NOMO-1 (cell line): ENCODE results near the gene RASGEF1C.
A peak's percentile ranks its signal among the peaks of the same experiment; 100 is the strongest.
"Not testable (repeated sequence)": the region's sequence is repeated elsewhere in the genome, so short reads cannot be mapped to it uniquely, and the experiment has no call there.

Experiments
- DNase-seq, 2 experiments: peaks; one replicate each; lab custom pipeline; 2025; ENCODE audit not compliant: unreplicated experiment in 2 of 2; lab: John Stamatoyannopoulos, UW

The RASGEF1C gene

GRCh38 chr5:180138214-180138975 is 70.6 kb downstream of the RASGEF1C start:
- no peak for DNase-seq

GRCh38 chr5:180137401-180138213 is 71.4 kb downstream of the RASGEF1C start:
- DNase-seq = no peak

GRCh38 chr5:180136630-180137381 is 72.2 kb downstream of the RASGEF1C start:
- no peak for DNase-seq

GRCh38 chr5:180135967-180136629 is 72.9 kb downstream of the RASGEF1C start:
- no peak for DNase-seq

DNA sequence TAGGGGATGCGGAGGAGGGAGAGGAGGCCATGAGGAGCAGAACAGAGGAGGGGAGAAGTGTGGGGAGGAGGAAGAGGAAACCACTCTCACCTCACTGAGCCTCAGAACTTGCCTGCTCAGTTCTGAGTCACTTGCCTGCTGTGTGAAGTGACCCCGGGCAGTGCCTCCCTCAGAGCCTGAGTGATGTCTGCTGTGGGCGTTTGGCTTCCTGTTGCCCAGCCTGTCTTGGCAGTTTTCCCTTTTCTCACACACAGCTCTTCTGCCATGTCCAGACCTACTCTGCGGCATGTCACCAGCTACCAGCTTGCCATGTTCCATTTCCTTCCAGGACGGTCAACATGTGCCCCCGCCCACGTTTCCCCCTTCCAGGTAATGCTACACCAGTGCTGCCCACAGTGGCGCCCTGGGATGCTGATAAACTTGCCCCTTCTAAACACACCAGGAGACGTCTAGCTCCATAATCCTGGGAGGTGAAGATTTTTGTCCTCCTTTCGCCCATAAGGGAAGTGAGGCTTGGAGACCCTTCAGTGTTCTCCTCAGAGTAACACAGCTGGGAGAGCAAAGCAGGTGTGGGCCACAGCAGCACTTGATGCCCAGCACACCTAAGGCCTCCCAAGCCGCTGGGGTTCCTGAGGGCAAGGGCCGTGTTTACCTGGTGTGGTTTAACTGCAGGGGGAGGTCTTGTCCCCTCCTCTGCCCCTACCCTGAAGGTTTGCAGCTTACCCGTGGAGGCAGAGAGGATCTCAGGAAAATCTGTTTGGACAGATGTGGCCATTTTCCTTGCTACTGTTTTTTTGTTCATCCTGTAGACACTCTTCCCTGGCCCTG is 73.7 kb downstream of the RASGEF1C start:
- DNase-seq = no peak

DNA sequence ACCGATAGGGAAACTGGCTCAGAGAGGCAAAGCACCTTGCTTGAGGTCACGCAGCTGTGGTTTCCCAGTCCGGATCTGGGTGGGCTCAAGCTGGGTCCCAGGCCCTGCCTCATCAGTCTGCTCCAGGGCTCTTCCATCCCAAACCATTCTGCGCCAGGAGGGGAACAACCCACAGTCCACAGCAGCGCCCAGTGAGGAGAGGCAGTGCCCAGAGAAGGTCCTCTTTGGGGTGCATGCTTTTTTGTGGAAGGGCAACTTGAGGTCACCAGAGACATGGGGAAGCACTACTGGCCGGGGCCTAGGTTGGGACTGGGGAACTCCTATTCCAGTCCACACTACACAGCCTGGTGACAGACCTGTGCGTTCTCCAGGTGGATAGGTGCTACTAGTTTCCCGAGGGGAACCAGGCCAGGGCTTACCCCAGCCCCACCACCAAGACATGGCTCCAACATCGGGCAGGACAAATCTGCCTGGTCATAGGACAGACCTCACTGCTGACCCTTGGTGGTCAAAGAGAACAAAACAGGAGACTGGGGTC is 75.0 kb downstream of the RASGEF1C start:
- no peak for DNase-seq

- DNase-seq = no peak
Measured at GRCh38 chr5:180133551-180133950, 75.5 kb downstream of the RASGEF1C start.

DNA sequence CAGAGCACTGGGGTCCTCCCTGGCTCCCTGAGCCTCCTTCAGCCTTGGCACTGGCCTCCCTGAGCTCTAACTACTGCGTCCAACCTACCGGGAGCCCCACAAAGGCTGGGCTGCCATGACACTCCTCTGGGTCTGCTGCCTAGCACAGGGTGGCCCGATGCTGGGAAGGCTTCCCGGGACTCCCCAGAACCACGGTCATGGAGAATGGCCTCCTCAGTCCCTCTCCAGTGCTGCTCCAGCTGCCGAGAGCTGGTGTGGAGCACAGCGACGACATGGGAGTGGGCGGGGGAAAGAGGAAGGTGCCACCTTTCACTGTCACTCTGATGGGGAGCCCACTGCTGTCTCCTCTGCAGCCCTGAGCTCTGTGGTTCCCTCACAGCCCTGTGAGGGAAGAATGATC is 76.0 kb downstream of the RASGEF1C start:
- no peak for DNase-seq

- no peak for DNase-seq
Measured at GRCh38 chr5:180130876-180131740, 77.9 kb downstream of the RASGEF1C start.

DNA sequence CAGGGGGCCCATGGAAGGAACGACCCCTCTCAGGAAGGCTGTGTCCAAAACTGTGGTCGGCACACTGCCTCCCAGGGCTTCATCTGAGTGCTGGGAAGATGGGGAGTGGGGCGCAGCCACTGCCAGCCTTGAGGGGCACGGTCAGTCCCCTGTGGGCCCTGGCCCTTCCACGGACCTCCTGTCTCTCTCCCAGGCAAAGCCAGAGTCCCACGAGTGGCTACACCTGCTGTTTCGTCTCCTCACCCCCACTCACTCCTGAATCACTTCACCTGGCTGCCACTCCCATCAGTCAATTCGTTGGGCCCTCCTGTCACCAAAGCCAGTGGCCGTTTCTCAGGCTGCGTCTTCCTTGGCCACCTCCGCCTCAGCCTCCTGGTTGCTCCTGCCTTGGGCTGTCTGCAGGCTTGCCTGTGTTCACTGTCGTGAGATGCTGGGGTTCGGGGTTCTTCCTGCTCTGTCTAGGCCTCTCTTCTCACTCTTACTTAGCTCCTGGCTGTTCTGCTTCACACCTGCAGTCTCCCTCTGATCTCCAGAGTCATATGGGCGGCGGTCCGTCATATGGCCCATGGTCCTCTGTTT is 78.6 kb downstream of the RASGEF1C start:
- no peak for DNase-seq

DNA sequence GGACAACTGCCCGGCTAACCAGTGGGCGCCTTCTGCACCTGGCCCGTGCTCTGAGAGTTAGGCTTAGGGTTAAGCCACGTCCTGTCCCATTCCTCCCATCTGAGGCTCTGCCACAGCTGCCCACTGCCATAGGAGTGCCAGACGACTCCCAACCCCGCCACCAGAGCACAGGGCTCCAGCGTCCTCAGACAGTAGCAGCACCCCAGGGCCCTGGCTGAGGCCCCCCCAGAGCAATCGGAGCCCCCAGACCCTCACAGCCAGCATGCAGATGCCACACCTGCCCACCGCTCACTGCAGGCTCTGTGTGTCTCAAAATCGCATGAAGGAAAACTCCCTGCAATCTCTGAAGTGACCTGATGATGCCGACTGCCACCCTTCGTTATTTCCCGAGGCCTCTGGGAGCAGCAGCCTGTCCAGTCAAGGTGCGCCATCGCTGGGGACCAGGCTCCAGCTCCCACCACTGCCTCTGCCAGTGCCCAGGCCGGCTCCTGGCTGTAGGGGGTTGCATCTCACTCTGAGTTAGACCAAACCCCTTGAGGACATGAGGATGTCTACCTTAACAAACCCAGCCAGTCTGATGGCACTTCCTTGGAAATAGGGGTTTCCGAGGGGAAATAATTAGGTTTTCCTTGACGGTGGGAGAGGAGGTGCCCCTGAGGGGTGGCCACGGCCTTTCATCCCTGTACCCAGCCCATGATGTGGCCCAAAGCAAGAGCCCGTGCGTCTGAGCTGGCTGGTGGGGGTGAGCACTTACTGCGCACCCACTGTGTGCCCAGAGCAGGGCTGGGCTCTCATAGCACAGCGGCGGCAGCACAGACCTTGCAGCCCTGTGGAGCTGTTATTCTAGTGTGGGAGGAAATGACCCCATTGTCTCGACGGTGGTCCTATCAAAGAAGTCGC is 79.5 kb downstream of the RASGEF1C start:
- DNase-seq = no peak

- no peak for DNase-seq
Measured at GRCh38 chr5:180128671-180129261, 80.2 kb downstream of the RASGEF1C start.

GRCh38 chr5:180127682-180128670 is 81.0 kb downstream of the RASGEF1C start:
- DNase-seq = no peak

GRCh38 chr5:180126716-180127681 is 82.0 kb downstream of the RASGEF1C start:
- peak in 1 of 2 experiments; percentile 17 for DNase-seq

- not testable (repeated sequence) for DNase-seq
Measured at GRCh38 chr5:180126156-180126555, 82.9 kb downstream of the RASGEF1C start.
